ENCODE results near the gene SNX20. TPM values are rescaled to one million over a fixed set of nuclear protein-coding genes. Genes with fewer than 3 reads are reported as not detected.

The SNX20 gene
- total RNA-seq, 1 experiment from 2014 or later, result not detected

- TF ChIP-seq EZH2 (IDR thresholded peaks at IDR 0.05; ENCODE audit: borderline replicate concordance, low read depth, low read length, poor library complexity, severe bottlenecking) (no peak), CTCF (conservative IDR thresholded peaks at IDR 0.05; ENCODE audit: low read depth, low read length) (no peak)
- ChIA-PET POLR2A (ENCODE audit: low non-redundant PET) (no interaction called here), CTCF (no interaction called here)
- Histone ChIP-seq H3K9me3 (ENCODE audit: low read depth, low read length, poor library complexity, severe bottlenecking) (no peaks in the 10 kb centered on the region), H3K36me3 (ENCODE audit: insufficient read depth, low read length, poor library complexity, severe bottlenecking) (no peaks in the 10 kb centered on the region), H3K27me3 (replicated peaks; ENCODE audit: insufficient read depth, low read depth, low read length, poor library complexity) (no peaks in the 10 kb centered on the region), H3K27ac (ENCODE audit: low read depth, low read length, poor library complexity, severe bottlenecking) (no peak overlapping the region), H3K4me1 (ENCODE audit: insufficient read depth, low read length, poor library complexity, severe bottlenecking) (no peaks in the 10 kb centered on the region), H3K4me3 (ENCODE audit: low read depth, low read length, poor library complexity, severe bottlenecking) (no peak overlapping the region)
- BruUV-seq (replicated peaks), result no TSS peak
- DNase-seq (ENCODE audit: low spot score), result no peak
- intact Hi-C loops (cut with micrococcal nuclease; ENCODE audit: unreplicated experiment), result no loop called here
Measured at GRCh38 chr16:50711862-50712559, 30.9 kb upstream of the SNX20 start.

GRCh38 chr16:50711040-50711439 is 29.9 kb upstream of the SNX20 start:
- H3K27ac ChIP-seq (ENCODE audit: low read depth, low read length, poor library complexity, severe bottlenecking), result no peak overlapping the region
- no peak overlapping the region for H3K4me3 ChIP-seq (ENCODE audit: low read depth, low read length, poor library complexity, severe bottlenecking)
- no peak for DNase-seq (ENCODE audit: low spot score)
- ChIA-PET CTCF (no interaction called here), POLR2A (ENCODE audit: low non-redundant PET) (no interaction called here)
- H3K9me3 ChIP-seq (ENCODE audit: low read depth, low read length, poor library complexity, severe bottlenecking), result no peaks in the 10 kb centered on the region
- TF ChIP-seq CTCF (conservative IDR thresholded peaks at IDR 0.05; ENCODE audit: low read depth, low read length) (no peak), EZH2 (IDR thresholded peaks at IDR 0.05; ENCODE audit: borderline replicate concordance, low read depth, low read length, poor library complexity, severe bottlenecking) (no peak)
- no TSS peak for BruUV-seq (replicated peaks)
- no peaks in the 10 kb centered on the region for H3K36me3 ChIP-seq (ENCODE audit: insufficient read depth, low read length, poor library complexity, severe bottlenecking)
- no peaks in the 10 kb centered on the region for H3K4me1 ChIP-seq (ENCODE audit: insufficient read depth, low read length, poor library complexity, severe bottlenecking)
- intact Hi-C loops (cut with micrococcal nuclease; ENCODE audit: unreplicated experiment), result no loop called here
- no peaks in the 10 kb centered on the region for H3K27me3 ChIP-seq (replicated peaks; ENCODE audit: insufficient read depth, low read depth, low read length, poor library complexity)

- CTCF ChIA-PET, result no interaction called here
- no TSS peak for BruUV-seq (replicated peaks)
Measured at GRCh38 chr16:50709980-50710379, 28.9 kb upstream of the SNX20 start.

More at GRCh38 chr16:50709980-50710379, 28.9 kb upstream of the SNX20 start:
- Histone ChIP-seq H3K9me3 (ENCODE audit: low read depth, low read length, poor library complexity, severe bottlenecking) (no peaks in the 10 kb centered on the region), H3K27ac (ENCODE audit: low read depth, low read length, poor library complexity, severe bottlenecking) (no peak overlapping the region), H3K27me3 (replicated peaks; ENCODE audit: insufficient read depth, low read depth, low read length, poor library complexity) (no peaks in the 10 kb centered on the region), H3K36me3 (ENCODE audit: insufficient read depth, low read length, poor library complexity, severe bottlenecking) (no peaks in the 10 kb centered on the region), H3K4me3 (ENCODE audit: low read depth, low read length, poor library complexity, severe bottlenecking) (no peak overlapping the region), H3K4me1 (ENCODE audit: insufficient read depth, low read length, poor library complexity, severe bottlenecking) (no peaks in the 10 kb centered on the region)
- POLR2A ChIA-PET (ENCODE audit: low non-redundant PET), result no interaction called here
- no peak for DNase-seq (ENCODE audit: low spot score)
- TF ChIP-seq EZH2 (IDR thresholded peaks at IDR 0.05; ENCODE audit: borderline replicate concordance, low read depth, low read length, poor library complexity, severe bottlenecking) (no peak), CTCF (conservative IDR thresholded peaks at IDR 0.05; ENCODE audit: low read depth, low read length) (no peak)
- intact Hi-C loops (cut with micrococcal nuclease; ENCODE audit: unreplicated experiment), result no loop called here
